ENCODE measurements around the gene ARL5B. TPM values are rescaled to one million over a fixed set of nuclear protein-coding genes. Genes with fewer than 3 reads are reported as not detected.
"Not testable (repeated sequence)": the region's sequence is repeated elsewhere in the genome, so short reads cannot be mapped to it uniquely, and the experiment has no call there.

Gene ARL5B
- total and polyA plus RNA-seq, 2 of the 8 experiments (the other 6 are each of a cell fraction or from before 2014, with no cell fraction given) = 8.4 to 52.1 TPM

DNA sequence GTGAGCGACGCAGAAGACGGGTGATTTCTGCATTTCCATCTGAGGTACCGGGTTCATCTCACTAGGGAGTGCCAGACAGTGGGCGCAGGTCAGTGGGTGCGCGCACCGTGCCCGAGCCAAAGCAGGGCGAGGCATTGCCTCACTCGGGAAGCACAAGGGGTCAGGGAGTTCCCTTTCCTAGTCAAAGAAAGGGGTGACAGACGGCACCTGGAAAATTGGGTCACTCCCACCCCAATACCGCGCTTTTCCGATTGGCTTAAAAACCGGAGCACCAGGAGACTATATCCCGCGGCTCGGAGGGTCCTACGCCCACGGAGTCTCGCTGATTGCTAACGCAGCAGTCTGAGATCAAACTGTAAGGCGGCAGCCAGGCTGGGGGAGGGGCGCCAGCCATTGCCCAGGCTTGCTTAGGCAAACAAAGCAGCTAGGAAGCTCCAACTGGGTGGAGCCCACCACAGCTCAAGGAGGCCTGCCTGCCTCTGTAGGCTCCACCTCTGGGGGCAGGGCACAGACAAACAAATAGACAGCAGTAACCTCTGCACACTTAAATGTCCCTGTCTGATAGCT is 31.7 kb upstream of the ARL5B start:
- H3K79me1 ChIP-seq (ENCODE audit: low read depth, low read length); H2BK20ac ChIP-seq (ENCODE audit: low read length); H3K79me2 ChIP-seq (ENCODE audit: control insufficient read depth in 1 of 2, insufficient read depth in 2 of 2, low read length in 2 of 2); H3K14ac ChIP-seq (ENCODE audit: insufficient read length); H3K23me2 ChIP-seq (ENCODE audit: low read depth, low read length); H2AK5ac ChIP-seq (ENCODE audit: low read depth, low read length); H3K23ac ChIP-seq (ENCODE audit: insufficient read length); H2BK5ac ChIP-seq (ENCODE audit: low read depth, low read length); H3K36me3 ChIP-seq (ENCODE audit: control insufficient read depth in 2 of 4, insufficient read depth in 4 of 4, low read length in 3 of 4); H2BK120ac ChIP-seq (replicated peaks; ENCODE audit: low read depth, low read length); H3K4ac ChIP-seq (replicated peaks; ENCODE audit: insufficient read length, low read depth, low read length); H3K27me3 ChIP-seq (replicated peaks in 1 of 4; ENCODE audit: control insufficient read depth in 3 of 4, extremely low read depth in 1 of 4, insufficient read depth in 3 of 4, low read length in 3 of 4); H3K9me3 ChIP-seq (ENCODE audit: insufficient read depth in 2 of 2, low read depth in 1 of 2, low read length in 1 of 2); CTCF ChIA-PET (ENCODE audit: partially characterized antibody); H4K8ac ChIP-seq (ENCODE audit: extremely low read depth, insufficient read depth, low read length); H3K4me1 ChIP-seq (replicated peaks in 1 of 4; ENCODE audit: control insufficient read depth in 3 of 4, insufficient read depth in 4 of 4, low read length in 3 of 4); H4K91ac ChIP-seq (replicated peaks; ENCODE audit: insufficient read length, low read length); H3K56ac ChIP-seq (replicated peaks; ENCODE audit: insufficient read length, low read depth, low read length); H2AFZ ChIP-seq (ENCODE audit: low read length); H2BK15ac ChIP-seq (ENCODE audit: low read length); H4K20me1 ChIP-seq (replicated peaks in 1 of 2; ENCODE audit: control insufficient read depth in 1 of 2, insufficient read depth in 2 of 2, low read length in 2 of 2); H2BK12ac ChIP-seq (ENCODE audit: low read depth, low read length); FAIRE-seq: not testable (repeated sequence)
- POLR2A ChIA-PET (ENCODE audit: partially characterized antibody) = interaction anchor here (0.9 kb wide), 1 partner anchor 32 kb away, joined by 4 read pairs; the partner anchor contains the start of gene ARL5B
- peak; percentile 50 to 86 for DNase-seq (ENCODE audit: low read depth in 1 of 2, low spot score in 2 of 2)
- Histone ChIP-seq H3K4me2 (ENCODE audit: insufficient read depth in 1 of 2, low read depth in 2 of 2, low read length in 2 of 2) (peak overlapping the region; percentile 64 to 66), H3K4me3 (ENCODE audit: extremely low read depth in 1 of 4, insufficient read depth in 2 of 4, low read depth in 3 of 4, low read length in 4 of 4) (peak overlapping the region; percentile 49 to 60 (median 54); a peak in 7 of 8 replicates), H3K9ac (replicated peaks in 1 of 4; ENCODE audit: extremely low read depth in 1 of 4, low read depth in 3 of 4, low read length in 3 of 4) (peak overlapping the region in 3 of 4 experiments; percentile 72 to 82 (median 82); a peak in 6 of 7 replicates), H4K5ac (ENCODE audit: insufficient read length, low read depth, low read length) (peak overlapping the region; percentile 52), H3K27ac (ENCODE audit: low read depth, low read length) (peak overlapping the region; percentile 75; the same call in 1 of the 2 replicates), H3K18ac (ENCODE audit: extremely low read depth, low read length) (peak overlapping the region; percentile 32; the same call in 1 of the 2 replicates)
- TF ChIP-seq TAF1 (IDR thresholded peaks at IDR 0.05; ENCODE audit: low read depth, low read length) = peak; percentile 53
- peak; percentile 60 for TF ChIP-seq EGR1 (IDR thresholded peaks at IDR 0.05; ENCODE audit: borderline replicate concordance, low read depth, low read length)
- TF ChIP-seq PHF8 (conservative IDR thresholded peaks at IDR 0.05; ENCODE audit: low read depth, low read length) = 0 out of 2 replicates have a peak, but pooled peaks have one; percentile 49
- peak; percentile 29; the same call in 1 of the 2 replicates for TF ChIP-seq POLR2AphosphoS5 (IDR thresholded peaks at IDR 0.05; ENCODE audit: low read depth, low read length)
- peak; percentile 32 for TF ChIP-seq ASH2L (IDR thresholded peaks at IDR 0.05; ENCODE audit: low read length)
- 0 out of 2 replicates have a peak, but pooled peaks have one; percentile 16 for TF ChIP-seq MAX (IDR thresholded peaks at IDR 0.05)
- peak; percentile 9; the same call in 1 of the 2 replicates for TF ChIP-seq SP1 (IDR thresholded peaks at IDR 0.05; ENCODE audit: low read depth, low read length)
- peak; percentile 59; the same call in 1 of the 2 replicates for TF ChIP-seq RBBP5 (IDR thresholded peaks at IDR 0.05; ENCODE audit: borderline replicate concordance, low read depth, low read length)
- TF ChIP-seq YY1 (IDR thresholded peaks at IDR 0.05; ENCODE audit: low read depth, low read length) = 0 out of 2 replicates have a peak, but pooled peaks have one; percentile 71
- TF ChIP-seq POLR2A (IDR thresholded peaks at IDR 0.05; ENCODE audit: control extremely low read depth in 1 of 2, low read depth in 2 of 2, low read length in 2 of 2) = peak in 1 of 2 experiments; percentile 40; a peak in 1 of 3 replicates
- 2% methylated on average over 22 of the region's 25 CpGs; no CpG with 5 or more reads in 1 of the 2 experiments for WGBS, 2 experiments (ENCODE audit: extremely low coverage in 1 of 2, insufficient coverage in 1 of 2, insufficient read length in 1 of 2, insufficient replicate concordance in 2 of 2, low coverage in 1 of 2, low lambda C conversion rate in 2 of 2, missing lambda C conversion rate in 1 of 2)

All from H1 (cell line).